ENCODE measurements around the gene CYB561D1. TPM values are rescaled to one million over a fixed set of nuclear protein-coding genes. Genes with fewer than 3 reads are reported as not detected.
A peak's percentile ranks its signal among the peaks of the same experiment; 100 is the strongest.

CYB561D1 gene
- total RNA-seq, 1 donor from 2014 or later = 15.1 TPM

GRCh38 chr1:109543988-109544735, 50.3 kb downstream of the CYB561D1 start:
- H3K4me3 ChIP-seq = no peak overlapping the region
- H3K9me3 ChIP-seq = no peaks in the 10 kb centered on the region
- H3K27me3 ChIP-seq (ENCODE audit: low read depth) = no peaks in the 10 kb centered on the region
- peaks cover 18% of the 10 kb centered on the region for H3K4me1 ChIP-seq
- no peak for DNase-seq
- ATAC-seq = no peak
- intact Hi-C loops (cut with DNase I) = loop anchor here (10.0 kb wide), 2 partner anchors 91 to 231 kb away; no protein-coding TSS in a partner anchor
- no peak for TF ChIP-seq CTCF (IDR thresholded peaks at IDR 0.05)
- no peak overlapping the region for H3K27ac ChIP-seq
- H3K36me3 ChIP-seq = no peaks in the 10 kb centered on the region

GRCh38 chr1:109546311-109547109, 52.6 kb downstream of the CYB561D1 start:
- ATAC-seq (peak; percentile 75 to 77), DNase-seq (peak; percentile 87)
- Histone ChIP-seq H3K4me1 (peaks cover 42% of the 10 kb centered on the region), H3K9me3 (no peaks in the 10 kb centered on the region), H3K27me3 (ENCODE audit: low read depth) (no peaks in the 10 kb centered on the region), H3K36me3 (no peaks in the 10 kb centered on the region), H3K27ac (peak overlapping the region; percentile 98), H3K4me3 (peak overlapping the region; percentile 88)
- intact Hi-C loops (cut with DNase I) = loop anchor here (10.0 kb wide), 2 partner anchors 88 to 228 kb away; no protein-coding TSS in a partner anchor
- TF ChIP-seq CTCF (IDR thresholded peaks at IDR 0.05) = peak; percentile 86

- Histone ChIP-seq H3K27me3 (ENCODE audit: low read depth) (no peaks in the 10 kb centered on the region), H3K9me3 (no peaks in the 10 kb centered on the region), H3K36me3 (no peaks in the 10 kb centered on the region), H3K4me1 (peaks cover 45% of the 10 kb centered on the region), H3K4me3 (peak overlapping the region; percentile 88), H3K27ac (peak overlapping the region; percentile 98)
- no peak for TF ChIP-seq CTCF (IDR thresholded peaks at IDR 0.05)
- DNase-seq = no peak
- peak; percentile 26 to 32 for ATAC-seq
- intact Hi-C loops (cut with DNase I) = loop anchor here (10.0 kb wide), 2 partner anchors 87 to 227 kb away; no protein-coding TSS in a partner anchor
Measured at GRCh38 chr1:109547463-109548320, 53.8 kb downstream of the CYB561D1 start.

- intact Hi-C loops (cut with DNase I) = loop anchor here (10.0 kb wide), 2 partner anchors 86 to 226 kb away; no protein-coding TSS in a partner anchor
- Histone ChIP-seq H3K27ac (peak within 1 kb of the TSS; percentile 98), H3K27me3 (ENCODE audit: low read depth) (no peaks in the 10 kb centered on the region), H3K4me1 (peaks cover 48% of the 10 kb centered on the region), H3K9me3 (no peaks in the 10 kb centered on the region), H3K4me3 (peak within 1 kb of the TSS; percentile 88), H3K36me3 (no peaks in the 10 kb centered on the region)
- DNase-seq (peak; percentile 98), ATAC-seq (peak; percentile 98 to 99)
- no peak for TF ChIP-seq CTCF (IDR thresholded peaks at IDR 0.05)
Measured at GRCh38 chr1:109548321-109549267, 54.7 kb downstream of the CYB561D1 start, which contains the start of gene GNAI3. Gene GNAI3, plus strand, starts transcription at chr1:109548615. Its CDS starts 106 bp downstream, at chr1:109548721.

Other genes with a start within 250 kb of the CYB561D1 start
- 7.2 TPM for gene CELSR2, start 244.6 kb upstream of the CYB561D1 start, total RNA-seq
- gene PSRC1, start 210.9 kb upstream of the CYB561D1 start, total RNA-seq = 4.2 TPM
- 2.8 TPM for gene MYBPHL, start 187.1 kb upstream of the CYB561D1 start, total RNA-seq
- 178 TPM for gene SORT1, start 96.2 kb upstream of the CYB561D1 start, total RNA-seq
- 55.4 TPM for gene PSMA5, start 67.6 kb upstream of the CYB561D1 start, total RNA-seq
- 1.5 TPM for gene SYPL2, start 27.5 kb upstream of the CYB561D1 start, total RNA-seq
- gene ATXN7L2, start 10.2 kb upstream of the CYB561D1 start, total RNA-seq = 3.8 TPM
- 9.1 TPM for gene AMIGO1, start 15.6 kb downstream of the CYB561D1 start, total RNA-seq
- gene GPR61, start 45.8 kb downstream of the CYB561D1 start, total RNA-seq = not detected
- gene GNAI3, start 54.5 kb downstream of the CYB561D1 start, total RNA-seq = 6.7 TPM
- gene GNAT2, start 125.5 kb downstream of the CYB561D1 start, total RNA-seq = not detected
- 55.9 TPM for gene AMPD2, start 125.7 kb downstream of the CYB561D1 start, total RNA-seq
- 15.7 TPM for gene GSTM4, start 162.0 kb downstream of the CYB561D1 start, total RNA-seq
- gene GSTM2, start 174.0 kb downstream of the CYB561D1 start, total RNA-seq = 35.7 TPM
- gene GSTM1, start 193.7 kb downstream of the CYB561D1 start, total RNA-seq = not detected
- 11.7 TPM for gene GSTM5, start 218.2 kb downstream of the CYB561D1 start, total RNA-seq
- gene GSTM3, start 246.9 kb downstream of the CYB561D1 start, total RNA-seq = 18.5 TPM

All from lower lobe of right lung (tissue), 2 donors.